PC-3 (cell line): ENCODE results near the gene MRPL4. TPM values are rescaled to one million over a fixed set of nuclear protein-coding genes. Genes with fewer than 3 reads are reported as not detected.

Experiments
- ATAC-seq: fragments of 200-7000 bp; cut with Tn5 transposase; 2 replicates; pipeline ENCODE4 v1.9.1; 2020; ENCODE audit warnings: mild to moderate bottlenecking, moderate library complexity
- BruUV-seq: library from RNA; stranded (reverse); fragments of 400-500 nt; replicated peaks from 2 replicates; lab custom pipeline; 2021; lab: Mats Ljungman, UMichigan
- CTCF ChIA-PET: fragments of 300-600 bp; sonication (Branson Sonifier 250); formaldehyde crosslinking; loops from one replicate; lab custom pipeline; 2022; ENCODE audit warnings: antibody characterized with exemption; lab: Charles Lee
- POLR2A ChIA-PET: fragments of 300-600 bp; sonication (Branson Sonifier 250); formaldehyde crosslinking; loops from one replicate; lab custom pipeline; 2022; ENCODE audit warnings: antibody characterized with exemption; ENCODE audit not compliant: unreplicated experiment; lab: Charles Lee
- DNase-seq: peaks from one replicate; pipeline ENCODE4 v3.0.0-alpha.2; 2015
- H2AFZ ChIP-seq: fragments of 300-600 bp; sonication (generic); 2 replicates; pipeline ENCODE4 v1.6.0; 2016; ENCODE audit warnings: antibody characterized with exemption, low read length
- H3F3A ChIP-seq: fragments of 300-600 bp; sonication (generic); one replicate; pipeline ENCODE4 v1.6.0; 2017; ENCODE audit warnings: antibody characterized with exemption, low read length, control low read depth, mild to moderate bottlenecking; ENCODE audit not compliant: unreplicated experiment
- H3K27ac ChIP-seq: fragments of 300-600 bp; sonication (generic); 2 replicates; pipeline ENCODE4 v1.5.1; 2016; ENCODE audit warnings: mild to moderate bottlenecking, low read length
- H3K27me3 ChIP-seq: fragments of 300-600 bp; sonication (generic); 2 replicates; pipeline ENCODE4 v1.6.1; 2016; ENCODE audit warnings: low read length, mixed read lengths
- H3K36me3 ChIP-seq: fragments of 300-600 bp; sonication (generic); 2 replicates; pipeline ENCODE4 v1.6.1; 2016; ENCODE audit warnings: low read depth, mixed run types, low read length, mixed read lengths
- H3K4me1 ChIP-seq: fragments of 300-600 bp; sonication (generic); 2 replicates; pipeline ENCODE4 v1.5.1; 2016; ENCODE audit warnings: low read length; ENCODE audit not compliant: insufficient read depth
- H3K4me2 ChIP-seq: fragments of 300-600 bp; sonication (generic); 2 replicates; pipeline ENCODE4 v1.6.0; 2016; ENCODE audit warnings: low read length
- H3K4me3 ChIP-seq: fragments of 300-600 bp; sonication (generic); 2 replicates; pipeline ENCODE4 v1.5.1; 2016; ENCODE audit warnings: mild to moderate bottlenecking, low read length, mixed read lengths
- H3K79me2 ChIP-seq: fragments of 300-600 bp; sonication (generic); 2 replicates; pipeline ENCODE4 v1.6.1; 2017; ENCODE audit warnings: low read length, mixed read lengths
- H3K9ac ChIP-seq: fragments of 300-600 bp; sonication (generic); 2 replicates; pipeline ENCODE4 v1.6.0; 2016; ENCODE audit warnings: mild to moderate bottlenecking, low read length
- H3K9me2 ChIP-seq: fragments of 300-600 bp; sonication (generic); replicated peaks from 2 replicates; pipeline ENCODE4 v1.6.1; 2016; ENCODE audit warnings: mixed run types, low read length, mixed read lengths
- H3K9me3 ChIP-seq: fragments of 300-600 bp; sonication (generic); 2 replicates; pipeline ENCODE4 v1.6.1; 2016; ENCODE audit warnings: low read length, mixed read lengths
- H4K20me1 ChIP-seq: fragments of 300-600 bp; sonication (generic); 2 replicates; pipeline ENCODE4 v1.6.1; 2016; ENCODE audit warnings: low read length, mixed read lengths
- CTCF ChIP-seq: fragments of 300-600 bp; sonication (generic); conservative IDR thresholded peaks from 2 replicates; pipeline ENCODE4 v1.5.1; 2017; ENCODE audit warnings: antibody characterized with exemption, low read depth, mild to moderate bottlenecking, low read length
- EZH2 ChIP-seq: fragments of 300-600 bp; sonication (generic); IDR thresholded peaks from one replicate; pipeline ENCODE4 v1.6.1; 2017; ENCODE audit warnings: antibody characterized with exemption, mild to moderate bottlenecking, low read length; ENCODE audit not compliant: unreplicated experiment
- EZH2phosphoT487 ChIP-seq: fragments of 300-600 bp; sonication (generic); IDR thresholded peaks from 2 replicates; pipeline ENCODE4 v1.6.1; 2018; ENCODE audit warnings: mild to moderate bottlenecking, antibody characterized with exemption, low read length, borderline replicate concordance
- intact Hi-C: fragments of 100-400 bp; cut with micrococcal nuclease; formaldehyde crosslinking; loops from 2 replicates; pipeline ENCODE4 v1.9.0; 2023
- total RNA-seq: library from RNA; depleted of rRNA; stranded (reverse); fragments of >200 nt; gene quantifications from 2 replicates; pipeline ENCODE4 v1.2.3, GENCODE V29; 2014

MRPL4 gene
- total RNA-seq, 1 experiment from 2014 or later = 336 TPM

- H3K79me2 ChIP-seq = no peaks in the 10 kb centered on the region
- ChIA-PET POLR2A (no interaction called here), CTCF (no interaction called here)
- intact Hi-C loops = no loop called here
- H3K9me3 ChIP-seq = no peaks in the 10 kb centered on the region
- no peak for TF ChIP-seq EZH2
- TF ChIP-seq EZH2phosphoT487 = no peak
- TF ChIP-seq CTCF = no peak
- no TSS peak for BruUV-seq
- H3K27me3 ChIP-seq = no peaks in the 10 kb centered on the region
- H3K36me3 ChIP-seq = no peaks in the 10 kb centered on the region
- H3K4me1 ChIP-seq = peaks cover 19% of the 10 kb centered on the region
- no peak overlapping the region for H2AFZ ChIP-seq
- peak overlapping the region; percentile 16; the same call in 1 of the 2 replicates for H3K9ac ChIP-seq
- H3K27ac ChIP-seq = peak overlapping the region; percentile 65
- H3K4me2 ChIP-seq = 0 out of 2 replicates have a peak overlapping the region, but pooled peaks have one; percentile 29
- H3K9me2 ChIP-seq = no peaks in the 10 kb centered on the region
- no peaks in the 10 kb centered on the region for H4K20me1 ChIP-seq
- ATAC-seq (peak; percentile 51), DNase-seq (peak; percentile 67)
- no peak overlapping the region for H3K4me3 ChIP-seq
- H3F3A ChIP-seq = no peaks in the 10 kb centered on the region
Measured at GRCh38 chr19:10209315-10209714, 42.7 kb upstream of the MRPL4 start.

DNA sequence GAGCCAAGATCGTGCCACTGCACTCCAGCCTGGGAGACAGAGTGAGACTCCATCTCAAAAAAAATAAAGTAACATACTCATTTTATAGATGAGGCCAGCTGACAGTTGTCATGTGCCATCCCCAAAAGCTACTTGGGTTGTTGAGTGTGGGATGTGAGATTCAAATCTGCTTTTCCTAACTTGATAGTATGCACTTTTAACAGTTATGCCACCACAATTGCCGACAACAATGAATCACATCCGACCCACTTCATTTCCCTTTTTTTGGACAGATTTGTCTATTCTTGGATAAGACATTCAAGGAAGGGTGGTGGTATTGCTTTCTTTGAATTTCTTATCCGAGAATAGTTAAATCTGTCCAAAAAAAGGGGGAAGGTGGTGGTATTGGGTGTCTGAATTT is 41.0 kb upstream of the MRPL4 start:
- H3K9me3 ChIP-seq = no peaks in the 10 kb centered on the region
- no TSS peak for BruUV-seq
- no peaks in the 10 kb centered on the region for H3K27me3 ChIP-seq
- no peak overlapping the region for H3K4me2 ChIP-seq
- DNase-seq = no peak
- ChIA-PET POLR2A (no interaction called here), CTCF (interaction anchor here (0.7 kb wide), 1 partner anchor 9 kb away, joined by 4 read pairs; no protein-coding TSS in a partner anchor)
- intact Hi-C loops = no loop called here
- H3K27ac ChIP-seq = no peak overlapping the region
- H3K9ac ChIP-seq = no peak overlapping the region
- no peaks in the 10 kb centered on the region for H3K36me3 ChIP-seq
- no peaks in the 10 kb centered on the region for H4K20me1 ChIP-seq
- no peaks in the 10 kb centered on the region for H3K79me2 ChIP-seq
- H2AFZ ChIP-seq = no peak overlapping the region
- no peaks in the 10 kb centered on the region for H3F3A ChIP-seq
- ATAC-seq = no peak
- no peak for TF ChIP-seq EZH2
- TF ChIP-seq EZH2phosphoT487 = no peak
- no peak for TF ChIP-seq CTCF
- H3K4me3 ChIP-seq = no peak overlapping the region
- peaks cover 12% of the 10 kb centered on the region for H3K4me1 ChIP-seq
- H3K9me2 ChIP-seq = no peaks in the 10 kb centered on the region

DNA sequence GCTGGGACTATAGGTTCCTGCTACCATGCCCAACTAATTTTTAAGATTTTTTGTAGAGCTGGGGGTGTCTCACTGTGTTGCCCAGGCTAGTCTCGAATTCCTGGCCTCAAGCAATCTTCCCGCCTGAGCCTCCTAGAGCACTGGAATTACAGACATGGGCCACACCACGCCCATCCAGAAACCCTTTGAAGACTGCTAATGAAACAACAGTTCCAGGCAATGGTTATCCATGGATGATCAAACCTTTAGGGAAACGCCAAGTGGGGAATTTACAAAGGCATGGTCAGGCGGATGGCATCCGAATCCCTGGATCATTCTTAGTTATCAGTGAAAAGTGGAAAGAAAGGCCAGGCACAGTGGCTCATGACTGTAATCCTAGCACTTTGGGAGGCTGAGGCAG is 40.3 kb upstream of the MRPL4 start:
- BruUV-seq = no TSS peak
- no peaks in the 10 kb centered on the region for H4K20me1 ChIP-seq
- no peak for TF ChIP-seq EZH2phosphoT487
- no peak for TF ChIP-seq CTCF
- TF ChIP-seq EZH2 = no peak
- no peak overlapping the region for H2AFZ ChIP-seq
- no peak overlapping the region for H3K4me2 ChIP-seq
- H3K27ac ChIP-seq = no peak overlapping the region
- no peak for DNase-seq
- no peaks in the 10 kb centered on the region for H3F3A ChIP-seq
- no peaks in the 10 kb centered on the region for H3K9me3 ChIP-seq
- ATAC-seq = no peak
- no peaks in the 10 kb centered on the region for H3K27me3 ChIP-seq
- CTCF ChIA-PET = interaction anchor here (0.6 kb wide), 1 partner anchor 8 kb away, joined by 3 read pairs; no protein-coding TSS in a partner anchor
- peaks cover 12% of the 10 kb centered on the region for H3K4me1 ChIP-seq
- H3K9ac ChIP-seq = no peak overlapping the region
- H3K36me3 ChIP-seq = no peaks in the 10 kb centered on the region
- intact Hi-C loops = no loop called here
- no peak overlapping the region for H3K4me3 ChIP-seq
- no peaks in the 10 kb centered on the region for H3K9me2 ChIP-seq
- POLR2A ChIA-PET = no interaction called here
- no peaks in the 10 kb centered on the region for H3K79me2 ChIP-seq
